Lung (tissue), 12 donors: ENCODE measurements around the gene DBNL. TPM values are rescaled to one million over a fixed set of nuclear protein-coding genes. Genes with fewer than 3 reads are reported as not detected.

Experiments used
- ATAC-seq: fragments of 200-7000 bp; cut with Tn5 transposase; one replicate; pipeline ENCODE4 v1.9.1; 2020; ENCODE audit warnings: moderate number of reproducible peaks; ENCODE audit not compliant: insufficient read depth, low FRiP score
- DNase-seq, 3 donors: peaks; one replicate each; pipeline ENCODE4 v3.0.0-alpha.2; 2013 to 2017
- H3K27ac ChIP-seq, 2 donors: one replicate each; pipeline ENCODE4 v1.5.1; 2013; ENCODE audit warnings: mild to moderate bottlenecking in 2 of 2, moderate library complexity in 2 of 2, control low read depth in 1 of 2, inconsistent platforms in 1 of 2, low read depth in 1 of 2, low read length in 1 of 2
- H3K27me3 ChIP-seq, 3 donors: one replicate each; pipeline ENCODE4 v1.5.1; 2013; ENCODE audit warnings: low read length in 2 of 3; ENCODE audit not compliant: control insufficient read depth in 3 of 3, insufficient read depth in 3 of 3
- H3K36me3 ChIP-seq, 4 donors: one replicate each; pipeline ENCODE4 v1.5.1; 2013; ENCODE audit warnings: low read length in 4 of 4, mild to moderate bottlenecking in 1 of 4, moderate library complexity in 1 of 4; ENCODE audit not compliant: control insufficient read depth in 4 of 4, insufficient read depth in 4 of 4
- H3K4me1 ChIP-seq, 5 donors: one replicate each; pipeline ENCODE4 v1.5.1; 2013; ENCODE audit warnings: low read length in 5 of 5, mild to moderate bottlenecking in 2 of 5, moderate library complexity in 1 of 5; ENCODE audit not compliant: control insufficient read depth in 5 of 5, insufficient read depth in 5 of 5
- H3K4me3 ChIP-seq: one replicate; pipeline ENCODE4 v1.5.1; 2013; ENCODE audit warnings: mild to moderate bottlenecking, control low read depth, moderate library complexity
- H3K9ac ChIP-seq, 2 donors: one replicate each; pipeline ENCODE4 v1.5.1; 2013; ENCODE audit warnings: low read length in 2 of 2, control low read depth in 1 of 2; ENCODE audit not compliant: insufficient read depth in 1 of 2
- H3K9me3 ChIP-seq, 4 donors: one replicate each; pipeline ENCODE4 v1.5.1; 2013; ENCODE audit warnings: low read length in 3 of 4, mild to moderate bottlenecking in 1 of 4, moderate library complexity in 1 of 4; ENCODE audit not compliant: control insufficient read depth in 4 of 4, insufficient read depth in 3 of 4
- WGBS, 2 donors: extraction: QIAGEN DNeasy Blood & Tissue Kit; methylation state at CpG; one replicate each; pipeline ENCODE4 v1.1.7; 2013; 5-methylcytosine and 5-hydroxymethylcytosine counted together
- polyA plus RNA-seq, 2 donors: library from polyadenylated mRNA; stranded (reverse); fragments of 200-250 nt; gene quantifications; one replicate each; pipeline ENCODE4 v1.2.1, GENCODE V29; 2013
- total RNA-seq, 2 donors: library from RNA; depleted of rRNA in 1 of 2; stranded (reverse); fragments of >200 nt in 1 of 2; gene quantifications; one replicate each; pipeline ENCODE4 v1.2.1, GENCODE V29; 2014 to 2021
- TF ChIP-seq, protein P1 (sequence below): IDR thresholded peaks from 2 replicates; pipeline ENCODE4 v1.5.1; 2012; ENCODE audit warnings: mild to moderate bottlenecking; ENCODE audit errors: control extremely low read depth, extremely low read depth
- donor health status: control.
- donor health status: control.
- donor health status: Bipolar disorder and iron deficiency.
- donor health status: healthy.
- donor health status: DM: yes; HTN: yes; CAD: no.

Gene DBNL
- total and polyA plus RNA-seq, 4 donors: 65.9 to 209 (median 116) TPM

DNA sequence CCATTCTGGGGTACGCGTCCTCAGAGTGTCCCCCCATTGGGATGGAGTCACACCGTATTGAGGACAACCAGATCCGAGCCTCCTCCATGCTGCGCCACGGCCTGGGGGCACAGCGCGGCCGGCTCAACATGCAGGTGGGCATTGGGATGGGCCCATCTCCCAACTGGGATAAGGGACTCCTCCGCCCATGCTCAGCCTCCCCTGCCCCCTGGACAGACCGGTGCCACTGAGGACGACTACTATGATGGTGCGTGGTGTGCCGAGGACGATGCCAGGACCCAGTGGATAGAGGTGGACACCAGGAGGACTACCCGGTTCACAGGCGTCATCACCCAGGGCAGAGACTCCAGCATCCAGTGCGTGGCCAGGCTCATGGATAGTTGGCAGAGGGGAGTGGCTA, 65.5 kb downstream of the DBNL start:
- WGBS, 2 donors: 94 to 96% methylated on average over 18 of the region's 18 CpGs
- no peak overlapping the region for H3K4me3 ChIP-seq
- no peak for ATAC-seq
- peaks cover 0 to 7% (median 1%) of the 10 kb centered on the region in 5 donors for H3K4me1 ChIP-seq
- H3K9ac ChIP-seq: no peak overlapping the region
- H3K9me3 ChIP-seq: no peaks in the 10 kb centered on the region
- H3K27me3 ChIP-seq: no peaks in the 10 kb centered on the region
- no peak for DNase-seq
- TF ChIP-seq, protein P1, sequence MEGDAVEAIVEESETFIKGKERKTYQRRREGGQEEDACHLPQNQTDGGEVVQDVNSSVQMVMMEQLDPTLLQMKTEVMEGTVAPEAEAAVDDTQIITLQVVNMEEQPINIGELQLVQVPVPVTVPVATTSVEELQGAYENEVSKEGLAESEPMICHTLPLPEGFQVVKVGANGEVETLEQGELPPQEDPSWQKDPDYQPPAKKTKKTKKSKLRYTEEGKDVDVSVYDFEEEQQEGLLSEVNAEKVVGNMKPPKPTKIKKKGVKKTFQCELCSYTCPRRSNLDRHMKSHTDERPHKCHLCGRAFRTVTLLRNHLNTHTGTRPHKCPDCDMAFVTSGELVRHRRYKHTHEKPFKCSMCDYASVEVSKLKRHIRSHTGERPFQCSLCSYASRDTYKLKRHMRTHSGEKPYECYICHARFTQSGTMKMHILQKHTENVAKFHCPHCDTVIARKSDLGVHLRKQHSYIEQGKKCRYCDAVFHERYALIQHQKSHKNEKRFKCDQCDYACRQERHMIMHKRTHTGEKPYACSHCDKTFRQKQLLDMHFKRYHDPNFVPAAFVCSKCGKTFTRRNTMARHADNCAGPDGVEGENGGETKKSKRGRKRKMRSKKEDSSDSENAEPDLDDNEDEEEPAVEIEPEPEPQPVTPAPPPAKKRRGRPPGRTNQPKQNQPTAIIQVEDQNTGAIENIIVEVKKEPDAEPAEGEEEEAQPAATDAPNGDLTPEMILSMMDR: no peak
- peaks cover 0 to 36% (median 15%) of the 10 kb centered on the region in 4 donors for H3K36me3 ChIP-seq
- no peak overlapping the region for H3K27ac ChIP-seq

DNA sequence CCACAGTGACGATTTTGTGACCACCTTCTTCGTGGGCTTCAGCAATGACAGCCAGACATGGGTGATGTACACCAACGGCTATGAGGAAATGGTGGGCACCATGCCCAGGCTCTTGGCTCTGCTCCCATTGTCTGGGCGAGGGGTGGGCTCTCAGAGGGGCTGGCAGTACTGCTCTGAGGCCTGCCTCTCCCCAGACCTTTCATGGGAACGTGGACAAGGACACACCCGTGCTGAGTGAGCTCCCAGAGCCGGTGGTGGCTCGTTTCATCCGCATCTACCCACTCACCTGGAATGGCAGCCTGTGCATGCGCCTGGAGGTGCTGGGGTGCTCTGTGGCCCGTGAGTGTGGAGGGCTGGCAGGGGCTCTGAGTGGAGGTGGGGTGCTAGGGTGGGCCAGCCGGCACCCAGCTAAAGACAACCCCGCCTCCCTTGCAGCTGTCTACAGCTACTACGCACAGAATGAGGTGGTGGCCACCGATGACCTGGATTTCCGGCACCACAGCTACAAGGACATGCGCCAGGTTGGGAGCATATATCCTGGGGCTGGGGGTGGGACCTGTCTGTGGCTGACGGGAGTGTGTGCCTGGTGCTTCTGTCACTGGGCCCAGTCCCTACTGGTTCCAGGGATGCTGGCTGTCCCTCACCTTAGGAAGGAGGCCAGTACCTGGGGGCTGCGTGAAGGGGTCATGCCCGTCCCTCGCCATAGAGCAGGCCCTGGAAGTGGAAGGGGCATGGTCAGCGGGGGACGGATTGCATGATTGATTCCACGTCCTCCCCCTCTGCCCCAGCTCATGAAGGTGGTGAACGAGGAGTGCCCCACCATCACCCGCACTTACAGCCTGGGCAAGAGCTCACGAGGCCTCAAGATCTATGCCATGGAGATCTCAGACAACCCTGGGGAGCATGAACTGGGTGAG, 66.5 kb downstream of the DBNL start:
- no peak overlapping the region for H3K4me3 ChIP-seq
- no peaks in the 10 kb centered on the region for H3K27me3 ChIP-seq
- H3K9me3 ChIP-seq: no peaks in the 10 kb centered on the region
- TF ChIP-seq, protein P1: no peak
- H3K36me3 ChIP-seq: peaks cover 0 to 44% (median 15%) of the 10 kb centered on the region in 4 donors
- H3K9ac ChIP-seq: no peak overlapping the region
- 81 to 83% methylated on average over 27 of the region's 27 CpGs for whole genome bisulfite sequencing, 2 donors
- no peaks in the 10 kb centered on the region for H3K4me1 ChIP-seq
- ATAC-seq (no peak), DNase-seq (no peak)
- H3K27ac ChIP-seq: no peak overlapping the region

Other genes starting within 250 kb of the DBNL start
- 10 to 100 TPM; 33.6 to 96.7 TPM for gene MRPS24, start 175.2 kb upstream of the DBNL start, total RNA-seq
- gene MRPS24, start 175.2 kb upstream of the DBNL start, polyA plus RNA-seq: 100 to 1,000 TPM; 119 to 126 TPM
- 10 to 100 TPM; 23.0 to 25.5 TPM for gene URGCP, start 138.1 kb upstream of the DBNL start, total RNA-seq
- 10 to 100 TPM; 11.8 to 16.4 TPM for gene URGCP, start 138.1 kb upstream of the DBNL start, polyA plus RNA-seq
- gene UBE2D4, start 118.3 kb upstream of the DBNL start, total RNA-seq: 10 to 100 TPM in 1 of 2 donors, 1 to 10 TPM in 1; 8.8 to 25.6 TPM
- gene UBE2D4, start 118.3 kb upstream of the DBNL start, polyA plus RNA-seq: 10 to 100 TPM; 11.9 to 22.4 TPM
- gene SPDYE1, start 46.8 kb upstream of the DBNL start, total RNA-seq: under 1 TPM in 1 of 2 donors, not detected in 1; 0.09 TPM
- gene SPDYE1, start 46.8 kb upstream of the DBNL start, polyA plus RNA-seq: not detected
- gene PGAM2, start 20.9 kb downstream of the DBNL start, total RNA-seq: under 1 TPM in 1 of 2 donors, not detected in 1; 0.85 TPM
- under 1 TPM; 0.63 to 0.83 TPM for gene PGAM2, start 20.9 kb downstream of the DBNL start, polyA plus RNA-seq
- gene POLM, start 37.8 kb downstream of the DBNL start, total RNA-seq: 10 to 100 TPM; 27.9 to 35.8 TPM
- gene POLM, start 37.8 kb downstream of the DBNL start, polyA plus RNA-seq: 10 to 100 TPM; 17.9 to 19.1 TPM
- 100 to 1,000 TPM in 1 of 2 donors, 10 to 100 TPM in 1; 43.4 to 124 TPM for gene AEBP1, start 59.6 kb downstream of the DBNL start, total RNA-seq
- 10 to 100 TPM; 68.3 to 69.0 TPM for gene AEBP1, start 59.6 kb downstream of the DBNL start, polyA plus RNA-seq
- gene POLD2, start 78.8 kb downstream of the DBNL start, total RNA-seq: 10 to 100 TPM; 48.8 to 90.7 TPM
- gene POLD2, start 78.8 kb downstream of the DBNL start, polyA plus RNA-seq: 10 to 100 TPM; 61.9 to 80.7 TPM
- 10 to 100 TPM in 1 of 2 donors, not detected in 1; 13.0 TPM for gene MYL7, start 96.6 kb downstream of the DBNL start, total RNA-seq
- gene MYL7, start 96.6 kb downstream of the DBNL start, polyA plus RNA-seq: under 1 TPM in 1 of 2 donors, not detected in 1; 0.08 TPM
- 1 to 10 TPM in 1 of 2 donors, under 1 TPM in 1; 0.40 to 1.1 TPM for gene GCK, start 144.7 kb downstream of the DBNL start, total RNA-seq
- gene GCK, start 144.7 kb downstream of the DBNL start, polyA plus RNA-seq: under 1 TPM; 0.25 to 0.45 TPM
- gene YKT6, start 156.3 kb downstream of the DBNL start, total RNA-seq: 10 to 100 TPM; 28.4 to 74.0 TPM
- 10 to 100 TPM; 37.9 to 82.1 TPM for gene YKT6, start 156.3 kb downstream of the DBNL start, polyA plus RNA-seq